ENCODE results near the gene CELA1.
"Not testable (repeated sequence)": the region's sequence is repeated elsewhere in the genome, so short reads cannot be mapped to it uniquely, and the experiment has no call there.

CELA1 gene

DNA sequence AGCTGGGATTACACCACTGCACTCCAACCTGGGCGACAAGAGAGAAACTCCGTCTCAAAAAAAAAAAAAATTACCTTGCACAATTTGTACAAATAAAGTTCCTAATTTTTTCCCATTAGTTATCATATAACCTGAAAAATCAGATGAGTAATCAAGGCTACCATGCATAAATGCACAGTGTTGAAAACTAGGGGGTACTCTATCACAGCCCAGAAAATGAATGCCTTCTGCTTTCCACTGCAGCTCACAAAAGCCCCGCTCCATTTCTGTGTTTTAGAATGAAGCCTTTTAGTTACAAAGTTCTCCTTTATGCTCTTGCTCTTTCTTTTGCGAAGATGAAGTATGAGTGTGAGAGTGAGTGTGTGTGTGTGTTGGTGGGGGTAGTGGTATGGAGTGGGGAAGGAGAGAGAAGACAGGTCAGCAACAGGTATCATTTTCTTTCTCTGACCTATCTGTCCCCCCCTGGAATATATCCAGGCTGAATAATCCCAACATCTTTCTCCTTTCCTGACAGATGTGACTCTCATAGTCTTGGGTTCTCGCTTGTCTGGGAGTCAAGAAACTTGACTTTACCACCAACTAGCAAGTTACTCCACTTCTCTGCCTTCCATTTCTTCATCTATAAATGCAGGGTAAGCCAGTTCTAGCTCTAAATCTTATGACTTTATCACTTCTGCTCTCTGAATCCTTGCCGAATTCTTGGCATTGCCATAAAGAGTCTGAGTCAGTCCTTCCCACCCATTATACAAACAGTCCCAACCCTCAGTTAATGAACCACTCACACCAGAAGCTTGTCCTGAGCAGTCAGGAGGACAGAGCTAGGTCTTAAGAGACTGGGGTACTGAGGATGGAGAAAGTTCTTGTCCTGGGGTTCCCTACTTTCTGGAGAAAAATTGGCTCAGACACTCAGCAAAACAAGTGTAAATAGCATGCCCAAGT is 38.6 kb downstream of the CELA1 start:
- DNase-seq: no peak

DNA sequence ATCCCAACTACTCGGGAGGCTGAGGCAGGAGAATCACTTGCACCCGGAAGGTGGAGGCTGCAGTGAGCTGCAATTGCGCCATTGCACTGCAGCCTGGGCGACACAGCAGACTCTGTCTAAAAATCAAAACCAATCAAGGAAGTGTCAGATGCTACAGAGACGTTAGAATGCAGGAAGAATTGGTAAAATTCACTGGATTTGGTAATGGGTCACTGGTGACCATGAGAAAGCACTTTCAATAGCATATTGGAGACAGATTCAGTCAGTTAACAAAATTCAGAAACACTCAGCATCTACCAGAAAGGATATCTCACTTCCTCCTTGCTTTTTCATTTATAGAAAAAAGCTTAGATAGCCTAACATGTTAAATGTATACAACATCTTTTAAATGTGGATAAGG is 40.0 kb downstream of the CELA1 start:
- no peak for DNase-seq

DNA sequence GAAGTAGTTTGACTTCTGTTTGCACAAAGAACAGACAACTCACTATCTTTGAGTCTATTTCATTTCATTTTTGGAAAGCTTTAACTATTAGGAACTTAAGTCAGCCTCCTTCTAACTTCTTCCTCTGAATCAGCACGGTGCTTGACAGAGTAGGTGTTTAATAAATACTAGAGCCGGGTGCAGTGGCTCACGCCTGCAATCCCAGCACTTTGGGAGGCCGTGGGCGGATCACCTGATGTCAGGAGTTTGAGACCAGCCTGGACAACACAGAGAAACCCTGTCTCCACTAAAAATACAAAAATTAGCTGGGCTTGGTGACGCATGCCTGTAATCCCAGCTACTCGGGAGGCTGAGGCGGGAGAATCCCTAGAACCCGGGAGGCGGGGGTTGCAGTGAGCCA is 45.7 kb downstream of the CELA1 start:
- DNase-seq: not testable (repeated sequence)

DNA sequence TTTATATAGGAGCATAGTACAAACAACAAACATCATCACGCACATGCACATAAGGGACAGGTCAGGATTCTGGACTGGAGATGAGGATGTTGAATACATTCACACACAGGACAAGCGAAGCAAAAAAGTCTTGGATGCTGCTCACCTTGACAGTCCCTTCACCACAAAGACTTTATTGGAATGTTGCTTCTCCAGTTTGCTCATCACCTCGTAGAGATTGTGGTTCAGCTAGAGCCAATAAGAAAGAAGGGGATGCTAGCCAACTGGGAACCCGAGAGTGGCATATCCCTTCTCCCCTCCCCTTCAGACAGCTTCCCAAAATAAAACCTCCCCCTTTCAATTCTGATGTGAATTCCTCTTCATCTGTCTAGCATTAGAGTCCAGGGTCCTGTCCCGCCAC is 50.8 kb downstream of the CELA1 start:
- no peak for DNase-seq

DNA sequence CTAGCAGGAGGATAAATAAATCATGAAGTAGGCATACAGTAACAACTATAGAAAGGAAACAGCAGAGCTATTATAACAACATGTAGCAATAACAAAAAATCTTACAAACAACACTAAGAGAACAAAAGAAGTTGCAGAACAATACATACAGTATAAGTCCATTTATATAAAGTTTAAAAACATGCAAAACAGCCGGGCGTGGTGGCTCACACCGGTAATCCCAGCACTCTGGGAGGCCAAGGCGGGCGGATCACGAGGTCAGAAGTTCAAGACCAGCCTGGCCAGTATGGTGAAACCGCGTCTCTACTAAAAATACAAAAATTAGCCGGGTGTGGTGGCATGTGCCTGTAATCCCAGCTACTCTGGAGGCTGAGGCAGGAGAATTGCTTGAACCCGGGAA is 52.4 kb downstream of the CELA1 start:
- DNase-seq: not testable (repeated sequence)

DNA sequence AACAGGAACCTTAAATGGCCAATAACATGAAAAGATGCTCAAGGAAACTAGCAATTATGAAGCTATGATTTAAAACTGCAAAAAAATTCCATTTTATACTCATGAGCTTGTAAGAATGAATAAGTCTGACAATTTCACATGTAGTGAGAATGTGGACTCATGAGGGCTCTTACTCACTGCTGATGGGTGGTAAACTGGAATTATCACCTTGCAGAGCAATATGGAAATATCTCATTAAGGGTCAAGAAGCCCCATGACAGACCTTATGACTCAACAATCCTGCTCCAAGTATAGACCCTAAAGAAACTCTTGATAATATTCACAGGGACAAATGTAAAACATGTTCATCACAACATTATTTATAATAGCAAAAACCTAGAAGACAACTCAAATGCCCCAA is 52.8 kb downstream of the CELA1 start:
- no peak for DNase-seq

DNA sequence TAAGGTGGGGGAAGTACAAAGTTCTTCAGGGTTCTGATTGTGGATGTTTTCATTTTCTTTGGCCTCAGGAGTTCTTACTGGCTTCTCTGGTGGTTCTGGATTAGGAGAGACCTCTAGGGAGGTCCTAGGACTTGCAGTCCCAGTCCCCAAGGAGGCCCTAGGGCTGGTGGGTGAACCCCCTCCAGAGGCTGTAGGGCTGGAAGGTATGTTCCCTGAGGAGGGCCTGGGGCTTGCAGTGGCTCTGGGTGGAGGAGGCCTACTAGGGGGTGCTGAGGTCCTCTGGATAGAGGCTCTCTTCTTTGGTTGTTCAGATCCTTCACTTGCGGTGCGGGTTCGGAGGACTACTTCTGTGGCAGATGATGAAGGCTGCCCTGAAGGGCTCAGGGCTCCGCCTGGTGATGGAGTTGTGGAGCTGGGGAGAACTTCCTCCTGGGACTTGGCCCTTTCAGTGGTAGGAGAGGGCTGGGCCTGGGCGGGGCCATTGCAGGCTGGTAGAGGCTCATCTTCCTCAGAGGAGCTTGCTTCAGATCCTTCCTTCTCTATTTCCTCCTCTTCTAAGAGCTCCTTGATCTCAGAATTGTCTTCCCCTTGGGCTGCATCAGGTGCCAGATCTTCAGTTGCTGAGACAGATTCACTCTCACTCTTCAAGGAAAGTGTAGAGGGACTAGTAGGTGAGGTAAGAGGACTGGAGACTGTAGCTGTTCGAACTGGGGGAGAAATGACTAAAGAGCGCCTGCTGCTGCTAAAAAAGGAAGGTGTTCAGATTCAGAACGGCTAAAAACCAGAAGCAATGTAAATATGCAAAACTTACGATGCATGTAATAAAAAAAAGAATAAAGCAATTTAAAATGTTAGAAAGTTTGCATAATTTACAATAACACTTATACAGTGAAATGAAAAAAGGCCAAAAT is 54.6 kb downstream of the CELA1 start:
- DNase-seq: not testable (repeated sequence)

DNA sequence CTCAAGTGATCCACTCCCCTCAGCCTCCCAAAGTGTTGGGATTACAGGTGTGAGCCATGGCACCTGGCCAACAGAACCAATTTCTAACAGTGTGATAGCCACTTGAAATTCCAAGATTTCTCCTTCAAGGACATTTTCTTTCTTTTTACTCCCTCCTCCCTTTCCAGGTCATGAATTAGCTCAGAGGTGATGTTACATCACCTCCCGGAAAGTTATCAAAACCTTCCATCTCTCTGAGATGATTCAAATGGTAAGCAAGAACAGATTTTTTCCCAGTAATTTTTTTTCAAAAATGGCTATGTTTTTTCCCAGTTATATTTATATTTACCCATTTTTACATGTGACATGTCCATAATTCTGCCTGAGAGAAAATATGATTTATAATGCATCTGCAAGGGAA is 60.6 kb downstream of the CELA1 start:
- DNase-seq: no peak

DNA sequence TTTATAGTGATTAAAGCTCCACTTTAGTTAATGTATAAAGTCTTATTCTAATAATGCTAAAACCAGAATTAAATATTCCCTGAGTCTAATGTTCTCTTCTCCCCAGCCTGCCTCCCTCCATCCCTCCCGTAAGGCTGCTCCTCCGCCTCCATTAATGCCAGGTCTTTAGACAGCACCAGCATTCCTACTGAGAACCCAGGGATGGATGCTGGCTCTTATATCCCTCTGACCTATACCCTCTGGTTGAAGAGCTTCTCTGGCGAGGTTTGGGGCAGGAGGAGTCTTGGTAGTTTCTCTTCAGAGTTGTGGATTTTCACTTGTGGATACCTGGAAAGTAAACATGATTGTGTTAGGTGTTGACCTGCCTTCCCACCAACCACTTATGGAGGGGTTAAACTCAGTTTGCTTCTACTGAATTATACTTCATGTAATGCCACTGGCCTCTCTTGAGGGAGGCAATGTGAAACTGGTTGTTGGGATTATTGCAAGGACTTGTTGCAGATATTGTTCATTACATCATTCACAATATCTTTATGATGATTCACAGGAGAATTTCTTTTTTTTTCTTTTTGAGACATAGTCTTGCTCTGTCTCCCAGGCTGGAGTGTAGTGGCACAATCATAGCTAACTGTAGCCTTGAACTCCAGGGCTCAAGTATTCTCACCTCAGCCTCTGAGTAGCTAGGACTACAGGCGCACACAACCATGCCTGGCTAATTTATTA is 65.1 kb downstream of the CELA1 start:
- DNase-seq: no peak
